Activated gamma-delta T cell treated with Interleukin-2 at 50 U/mL for 16 hours (primary cell): Measurements from ENCODE around the gene SEPSECS.

Experiments used
- DNase-seq: peaks from one replicate; pipeline ENCODE4 v3.0.0-alpha.2; 2020

Gene SEPSECS

DNA sequence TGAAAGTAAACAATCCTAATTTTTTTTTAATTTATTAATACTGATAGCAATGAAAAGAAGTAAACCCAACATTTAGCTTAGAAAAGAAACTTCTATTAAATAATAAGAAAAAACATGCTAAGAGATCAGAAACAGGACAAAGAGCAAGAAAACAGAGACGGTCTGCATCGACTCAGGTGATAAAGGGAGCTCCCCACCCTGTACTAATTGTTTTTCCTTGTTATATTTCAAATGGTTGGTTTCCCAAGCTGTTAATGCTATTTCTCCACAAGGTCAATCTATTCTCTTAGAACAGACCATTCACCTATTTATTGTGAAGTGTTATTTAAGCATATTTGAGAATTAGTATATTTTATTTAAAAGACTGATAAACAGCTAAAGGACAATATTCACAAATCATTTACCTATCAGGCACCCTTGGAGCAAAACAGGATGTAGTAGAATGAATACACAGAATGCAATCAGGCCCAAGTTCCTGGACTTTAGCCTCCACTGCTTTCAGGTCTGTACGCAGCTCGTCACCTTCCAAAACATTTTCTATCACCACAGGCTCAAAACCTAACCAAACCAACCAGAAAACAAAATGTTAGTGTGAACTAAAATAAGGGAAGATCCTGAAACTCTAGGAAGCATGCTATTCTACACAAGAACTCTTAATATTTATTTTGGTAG lies 5.5 kb downstream of the SEPSECS start:
- no peak for DNase-seq

DNA sequence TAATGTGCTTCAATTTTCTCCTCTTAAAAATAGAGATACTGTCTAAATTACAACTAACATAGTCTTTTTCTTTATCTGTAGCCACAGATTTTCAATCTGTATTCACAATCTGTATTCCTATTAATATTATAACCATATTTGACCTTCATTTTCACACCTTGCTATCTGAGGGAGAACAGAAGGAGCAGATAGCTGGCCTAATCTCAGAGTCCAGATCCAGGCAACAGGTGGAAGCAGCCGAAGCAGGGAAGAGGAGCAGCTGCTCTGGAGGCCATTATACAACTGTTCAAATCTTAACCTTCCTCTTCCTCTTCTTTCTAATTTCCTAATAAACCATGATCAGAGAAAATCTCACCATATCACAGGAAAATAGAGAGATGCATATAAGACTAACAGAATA lies 14.2 kb downstream of the SEPSECS start:
- DNase-seq: no peak

- no peak for DNase-seq
Measured at GRCh38 chr4:25144870-25145481, 15.3 kb downstream of the SEPSECS start.

DNA sequence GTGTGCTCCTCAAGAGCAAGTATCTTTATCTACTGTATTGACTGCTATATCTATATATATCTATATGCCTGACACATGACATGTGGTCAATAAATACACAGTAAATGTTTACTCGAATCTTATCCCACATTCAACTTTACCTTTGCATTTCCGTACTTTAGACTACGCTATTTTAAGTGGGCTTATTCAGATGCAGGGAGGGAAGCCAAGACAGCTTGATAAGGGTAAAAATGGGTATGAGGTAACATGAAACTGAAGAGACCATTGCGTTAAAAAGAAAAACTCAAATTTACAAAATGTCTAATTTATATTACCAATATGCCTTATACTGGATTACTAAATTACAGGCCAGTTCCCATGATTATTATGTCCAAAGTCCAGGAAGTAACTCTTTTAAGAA lies 17.8 kb downstream of the SEPSECS start:
- DNase-seq: no peak

DNA sequence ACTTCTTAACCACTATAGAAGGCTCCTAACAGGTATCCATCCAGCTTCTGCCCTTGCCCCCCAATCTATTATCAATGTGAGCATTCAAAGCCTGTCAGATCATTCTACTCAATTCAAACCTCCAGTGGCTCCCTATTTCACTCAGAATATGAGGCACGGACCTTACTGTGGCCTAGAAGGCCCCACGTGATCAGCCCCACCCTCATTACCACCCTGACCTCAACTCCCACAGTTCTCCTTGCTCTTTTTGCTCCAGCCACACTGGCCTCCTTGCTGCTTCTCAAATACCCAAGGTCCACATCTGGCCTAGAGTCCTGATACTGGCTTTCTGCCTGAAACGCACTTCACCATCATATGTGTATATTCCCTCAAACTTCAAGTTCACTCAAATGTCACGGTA lies 18.7 kb downstream of the SEPSECS start:
- no peak for DNase-seq

DNA sequence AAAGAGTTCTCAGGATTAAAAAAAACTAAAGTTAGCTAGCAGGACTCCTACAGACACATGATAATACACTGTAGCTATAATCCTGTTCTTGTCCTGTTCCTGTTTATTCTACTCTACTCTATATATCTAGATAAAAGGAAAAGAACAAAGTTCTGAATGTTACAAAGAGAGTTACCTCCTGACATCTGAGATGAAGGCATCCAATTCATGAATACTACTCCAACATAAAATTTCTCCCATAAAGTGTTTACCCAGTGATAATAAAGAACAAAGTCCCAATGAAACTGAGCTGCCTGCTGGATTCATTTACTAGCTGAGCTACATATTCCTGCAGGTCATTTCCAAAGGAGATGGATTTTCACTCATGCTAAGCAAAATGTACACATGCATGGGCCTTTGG lies 27.1 kb downstream of the SEPSECS start:
- no peak for DNase-seq

DNA sequence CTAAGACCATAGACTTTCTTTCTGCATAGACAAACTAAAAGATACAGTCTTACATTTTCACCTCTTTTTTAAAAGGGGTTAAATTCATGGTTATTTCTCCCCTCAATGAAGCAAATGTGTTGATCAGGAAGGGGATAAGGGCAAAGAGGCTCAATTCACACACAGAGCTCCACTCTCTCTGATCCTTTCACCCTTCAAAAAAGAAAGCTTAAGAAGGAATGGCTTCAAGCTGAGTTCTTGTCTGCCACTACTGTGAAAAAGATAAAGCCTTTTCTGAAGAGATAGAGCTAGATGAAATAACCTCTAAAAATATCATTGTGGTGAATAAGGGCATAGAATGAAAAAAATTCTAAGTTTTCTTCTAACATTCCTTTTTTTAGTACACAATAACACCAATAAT lies 28.3 kb downstream of the SEPSECS start:
- DNase-seq: no peak

- no peak for DNase-seq
Measured at GRCh38 chr4:25131381-25131780, 28.9 kb downstream of the SEPSECS start.

DNA sequence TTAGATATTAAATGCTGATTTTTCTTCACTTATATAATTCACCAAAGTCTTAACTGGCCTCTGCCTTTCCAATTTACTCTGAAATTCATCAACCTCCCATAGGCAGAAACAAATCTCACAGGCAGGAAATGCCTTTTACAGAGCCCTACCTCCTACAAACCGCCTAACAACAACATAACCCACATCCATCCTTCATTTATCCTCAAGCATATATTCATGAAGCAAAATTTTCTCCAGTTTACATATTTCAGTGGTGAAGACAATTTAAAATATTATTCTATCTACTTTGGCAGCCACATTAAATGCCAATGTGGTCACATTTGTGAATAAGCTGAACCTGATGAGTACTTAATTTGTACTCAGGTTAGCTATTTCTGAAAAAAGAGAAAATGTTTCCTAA lies 30.3 kb downstream of the SEPSECS start:
- no peak for DNase-seq

DNA sequence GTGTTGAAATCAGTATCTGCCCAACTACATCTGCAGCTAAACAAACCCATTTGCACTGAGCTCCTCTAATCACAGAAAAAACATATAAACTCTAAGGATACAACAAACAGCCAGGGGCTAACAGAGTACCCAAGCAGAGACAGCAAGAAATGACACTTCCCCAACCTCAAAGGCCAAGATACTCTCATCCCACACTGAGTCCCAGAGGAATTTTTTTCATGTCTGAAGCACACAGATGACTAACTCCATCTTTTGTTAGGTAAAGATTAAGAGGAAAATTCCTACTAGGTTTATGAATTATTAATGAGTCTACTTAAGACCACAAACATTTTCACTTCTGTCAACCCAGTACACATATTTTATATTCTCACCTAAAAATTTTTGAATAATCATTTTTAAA lies 31.6 kb downstream of the SEPSECS start:
- no peak for DNase-seq

GRCh38 chr4:25123236-25123635 lies 37.0 kb downstream of the SEPSECS start:
- DNase-seq: no peak

DNA sequence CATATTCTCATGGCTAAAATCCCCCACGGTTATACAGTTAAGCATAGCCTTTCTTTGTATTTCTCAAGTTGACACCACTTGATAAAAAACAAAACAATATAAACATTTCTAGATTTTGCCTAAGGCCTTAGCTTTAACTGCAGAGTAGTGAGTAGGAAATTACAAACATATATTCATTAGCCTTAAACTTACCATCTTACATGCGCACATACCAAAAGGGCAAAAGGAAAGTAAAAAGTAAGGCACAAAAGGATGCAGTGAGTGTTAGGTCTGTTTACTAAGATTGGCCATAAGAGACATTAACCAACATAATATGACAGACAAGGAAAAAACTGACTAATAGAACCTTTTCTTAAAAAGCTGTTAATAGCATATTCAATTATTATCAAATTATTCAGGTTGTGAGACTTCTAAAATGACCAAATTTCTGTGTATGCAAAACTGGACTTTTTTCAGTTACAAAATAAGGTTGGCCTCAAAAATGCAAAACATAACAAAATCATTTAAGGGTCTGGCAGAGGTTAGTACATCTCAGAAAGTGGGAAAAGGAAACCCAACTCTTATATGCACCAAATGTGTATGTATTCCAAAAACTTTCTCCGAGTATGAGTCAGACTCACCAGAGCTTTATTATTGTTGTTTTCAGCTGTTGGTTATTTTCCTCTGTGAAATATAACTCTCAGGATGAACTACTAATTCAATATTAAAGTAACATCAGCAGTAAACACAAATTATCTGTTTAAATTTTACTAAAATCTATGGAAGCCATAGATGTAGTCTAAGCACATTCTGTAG lies 39.9 kb downstream of the SEPSECS start:
- DNase-seq: no peak

DNA sequence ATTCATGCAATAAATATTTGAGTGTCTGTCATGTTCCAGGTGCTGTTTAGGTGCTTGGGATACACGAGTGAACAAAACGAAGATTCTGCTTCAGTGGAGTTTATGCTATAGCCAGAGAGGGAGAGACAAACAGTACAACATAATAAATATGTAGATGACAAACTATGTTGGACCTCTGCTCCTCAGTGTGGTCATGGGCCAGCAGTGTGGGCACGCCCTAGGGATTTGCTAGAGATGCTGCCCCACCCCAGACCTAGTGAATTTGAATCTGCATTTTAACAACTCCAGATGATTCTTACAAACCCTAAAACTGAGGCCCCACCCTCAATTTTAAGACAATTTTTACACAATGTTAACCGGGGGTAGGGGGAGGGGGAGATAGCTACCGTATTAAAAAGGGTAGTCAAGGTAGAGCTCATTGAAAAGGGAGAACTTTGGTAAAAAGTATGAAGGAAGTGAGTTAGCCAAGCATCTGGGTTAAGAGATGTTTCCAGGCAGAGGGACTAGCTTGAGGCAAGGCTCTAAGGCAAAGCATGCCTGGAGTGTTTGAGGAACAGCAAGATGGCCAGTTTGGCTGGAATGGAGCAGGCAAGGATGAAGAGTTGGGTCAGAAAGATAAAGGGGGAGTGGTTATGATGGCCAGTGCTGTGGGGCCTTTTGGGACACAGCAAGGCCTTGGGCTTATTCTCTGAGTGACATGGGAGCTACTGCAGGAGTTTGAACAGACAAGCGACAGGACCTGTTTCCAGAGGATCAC lies 42.4 kb downstream of the SEPSECS start:
- DNase-seq: no peak

DNA sequence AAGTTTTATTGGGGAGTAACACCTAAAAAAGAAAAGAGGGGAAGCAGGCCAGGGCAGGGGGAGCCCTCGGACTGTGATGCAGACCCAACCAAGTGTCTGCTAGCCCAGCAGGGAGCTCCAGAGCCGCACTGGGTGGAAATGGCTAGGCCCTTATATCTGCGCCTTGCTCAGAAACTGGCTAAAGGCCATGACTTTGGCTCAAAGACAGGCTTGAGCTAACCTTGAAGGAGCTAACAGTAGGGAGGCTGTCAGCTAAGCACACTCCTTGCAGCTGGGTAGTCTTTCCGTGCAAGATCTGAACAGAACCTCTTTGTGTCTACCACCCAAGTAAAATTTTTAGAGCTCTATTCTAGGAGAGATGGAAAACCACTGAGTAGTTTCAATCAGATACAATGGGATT lies 43.0 kb downstream of the SEPSECS start:
- DNase-seq: no peak

GRCh38 chr4:25113915-25114904 lies 46.0 kb downstream of the SEPSECS start:
- no peak for DNase-seq

GRCh38 chr4:25112995-25113380 lies 47.3 kb downstream of the SEPSECS start:
- DNase-seq: no peak

GRCh38 chr4:25112366-25112994 lies 47.8 kb downstream of the SEPSECS start:
- DNase-seq: no peak

DNA sequence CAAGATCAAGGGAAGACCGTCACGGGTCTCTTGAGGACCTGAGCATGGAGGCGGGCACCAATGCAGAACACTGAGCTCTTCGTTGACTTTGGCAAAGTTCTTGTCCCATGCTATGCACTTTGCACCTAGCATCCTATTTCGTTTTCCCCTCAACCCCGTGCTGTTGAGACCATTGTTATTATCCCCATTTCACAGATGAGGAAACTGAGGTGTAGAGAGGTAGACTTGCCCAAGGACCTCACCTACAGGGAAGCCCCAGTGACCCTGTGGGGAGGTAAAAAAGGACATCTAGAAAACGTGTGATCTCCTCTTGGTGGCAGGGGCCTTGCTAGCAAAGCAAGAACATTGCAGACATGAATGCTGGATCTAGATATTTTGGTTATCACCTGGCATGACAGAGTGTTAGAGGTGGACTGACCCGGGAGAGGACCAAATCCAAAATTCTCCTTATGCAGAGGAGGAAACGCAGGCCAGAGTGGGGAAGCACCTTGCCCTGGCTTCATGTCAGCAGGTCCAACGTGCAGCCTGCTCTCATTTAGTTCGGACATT lies 48.5 kb downstream of the SEPSECS start:
- DNase-seq: no peak

GRCh38 chr4:25110527-25111329 lies 49.5 kb downstream of the SEPSECS start:
- DNase-seq: no peak

DNA sequence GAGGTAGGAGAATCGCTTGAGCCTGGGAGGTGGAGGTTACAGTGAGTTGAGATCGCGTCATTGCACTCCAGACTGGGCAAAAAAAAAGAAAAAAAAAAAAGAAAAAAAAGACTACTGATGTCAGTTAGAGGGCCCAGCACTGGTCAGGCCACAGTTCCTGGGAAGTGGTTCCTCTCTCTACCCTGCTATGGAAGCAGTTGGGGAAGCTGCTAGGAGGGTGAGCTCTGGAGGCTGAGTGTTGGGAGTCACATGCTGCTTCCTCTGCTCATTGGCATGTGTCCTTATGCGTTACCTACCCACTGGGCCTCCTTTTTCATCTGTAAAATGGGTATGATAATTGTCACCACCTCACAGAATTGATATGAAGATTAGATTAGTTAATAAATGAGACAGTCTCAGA lies 50.7 kb downstream of the SEPSECS start:
- DNase-seq: no peak

- no peak for DNase-seq
Measured at GRCh38 chr4:25108556-25108955, 51.7 kb downstream of the SEPSECS start.
